CD14-positive monocyte (primary cell): Measurements from ENCODE around the gene LAT. TPM values are rescaled to one million over a fixed set of nuclear protein-coding genes. Genes with fewer than 3 reads are reported as not detected.
"Not testable (repeated sequence)": the region's sequence is repeated elsewhere in the genome, so short reads cannot be mapped to it uniquely, and the experiment has no call there.

Experiments used
- DNase-seq, 3 donors: peaks; one replicate each; pipeline ENCODE4 v3.0.0-alpha.2; 2011 to 2022
- H2AFZ ChIP-seq: 2 replicates; pipeline ENCODE4 v1.6.0; 2012; ENCODE audit warnings: mild to moderate bottlenecking, low read depth, low read length, inconsistent platforms; ENCODE audit not compliant: insufficient read depth, poor library complexity, severe bottlenecking
- H3K27ac ChIP-seq, 2 donors: 1 replicate in 1 of 2; 2 replicates in 1 of 2; pipeline ENCODE4 v1.5.1; 2012 to 2013; ENCODE audit warnings: low read length in 2 of 2, control low read depth in 1 of 2, inconsistent platforms in 1 of 2, low read depth in 1 of 2, mild to moderate bottlenecking in 1 of 2
- H3K27me3 ChIP-seq, 2 donors: one replicate each; pipeline versions ENCODE4 v1.6.0 to v1.6.1; 2011 to 2013; ENCODE audit warnings: low read length in 2 of 2; ENCODE audit not compliant: control insufficient read depth in 2 of 2, insufficient read depth in 2 of 2
- H3K36me3 ChIP-seq, 2 donors: replicated peaks in 1 of 2; 1 replicate in 1 of 2; 2 replicates in 1 of 2; pipeline versions ENCODE4 v1.5.1 to v1.6.1; 2012 to 2013; ENCODE audit warnings: low read length in 2 of 2, control low read depth in 1 of 2, inconsistent platforms in 1 of 2, mild to moderate bottlenecking in 1 of 2; ENCODE audit not compliant: insufficient read depth in 2 of 2, control insufficient read depth in 1 of 2
- H3K4me1 ChIP-seq, 2 donors: 1 replicate in 1 of 2; 2 replicates in 1 of 2; pipeline versions ENCODE4 v1.5.1 to v1.6.1; 2012 to 2013; ENCODE audit warnings: low read length in 2 of 2, control low read depth in 1 of 2, inconsistent platforms in 1 of 2, mild to moderate bottlenecking in 1 of 2, moderate library complexity in 1 of 2; ENCODE audit not compliant: insufficient read depth in 2 of 2, control insufficient read depth in 1 of 2
- H3K4me2 ChIP-seq: replicated peaks from 2 replicates; pipeline ENCODE3; 2012; ENCODE audit warnings: low read length, moderate library complexity, mild to moderate bottlenecking; ENCODE audit not compliant: poor library complexity, severe bottlenecking; ENCODE audit errors: extremely low read depth
- H3K4me3 ChIP-seq, 3 experiments: fragments of 200-600 bp in 1 of 3; sonication (generic) in 1 of 3; replicated peaks in 1 of 3; 1 replicate in 2 of 3; 2 replicates in 1 of 3; pipeline ENCODE4 v1.5.1; 2011 to 2013; ENCODE audit warnings: low read length in 3 of 3, mild to moderate bottlenecking in 3 of 3, control low read depth in 2 of 3, low read depth in 2 of 3, inconsistent platforms in 1 of 3, moderate library complexity in 1 of 3
- H3K79me2 ChIP-seq: 2 replicates; pipeline ENCODE4 v1.6.0; 2012; ENCODE audit warnings: mild to moderate bottlenecking, control low read depth, inconsistent platforms, low read length, moderate library complexity; ENCODE audit not compliant: insufficient read depth
- H3K9ac ChIP-seq: 2 replicates; pipeline ENCODE4 v1.6.0; 2017; ENCODE audit warnings: low read length, mild to moderate bottlenecking; ENCODE audit not compliant: insufficient read depth, poor library complexity, severe bottlenecking
- H3K9me3 ChIP-seq, 2 donors: replicated peaks in 1 of 2; 1 replicate in 1 of 2; 2 replicates in 1 of 2; pipeline versions ENCODE4 v1.5.1 to v1.6.1; 2012 to 2013; ENCODE audit warnings: low read length in 2 of 2, control low read depth in 1 of 2; ENCODE audit not compliant: control insufficient read depth in 1 of 2, insufficient read depth in 1 of 2
- H4K20me1 ChIP-seq: 2 replicates; pipeline ENCODE4 v1.6.0; 2012; ENCODE audit warnings: mild to moderate bottlenecking, low read length, control low read depth, moderate library complexity; ENCODE audit not compliant: insufficient read depth
- H3K27ac Mint-ChIP-seq, 7 donors: one replicate each; pipeline ENCODE4 v1.8.0; 2020; ENCODE audit warnings: mild to moderate bottlenecking in 7 of 7, mixed read lengths in 7 of 7, moderate library complexity in 6 of 7, inconsistent platforms in 2 of 7
- H3K27me3 Mint-ChIP-seq, 3 donors: one replicate each; pipeline ENCODE4 v1.8.0; 2021 to 2022; ENCODE audit warnings: low read depth in 3 of 3, mild to moderate bottlenecking in 3 of 3, mixed read lengths in 3 of 3, moderate library complexity in 3 of 3, inconsistent platforms in 1 of 3
- H3K36me3 Mint-ChIP-seq, 2 donors: one replicate each; pipeline ENCODE4 v1.8.0; 2020; ENCODE audit warnings: mixed read lengths in 2 of 2, inconsistent platforms in 1 of 2, mild to moderate bottlenecking in 1 of 2
- H3K4me1 Mint-ChIP-seq: one replicate; pipeline ENCODE4 v1.8.0; 2020; ENCODE audit warnings: mild to moderate bottlenecking, mixed read lengths
- H3K4me3 Mint-ChIP-seq, 2 donors: one replicate each; pipeline ENCODE4 v1.8.0; 2020; ENCODE audit warnings: mild to moderate bottlenecking in 2 of 2, mixed read lengths in 2 of 2, moderate library complexity in 1 of 2
- H3K9me3 Mint-ChIP-seq, 7 donors: one replicate each; pipeline ENCODE4 v1.8.0; 2020 to 2022; ENCODE audit warnings: mixed read lengths in 7 of 7, mild to moderate bottlenecking in 6 of 7, moderate library complexity in 6 of 7, inconsistent platforms in 2 of 7
- WGBS: methylation state at CpG from one replicate; pipeline ENCODE4 v1.1.5; 2013; ENCODE audit warnings: missing lambda C conversion rate; ENCODE audit not compliant: insufficient coverage; 5-methylcytosine and 5-hydroxymethylcytosine counted together
- intact Hi-C, 2 donors: fragments of 100-400 bp; cut with micrococcal nuclease; formaldehyde crosslinking; loops; one replicate each; pipeline versions ENCODE4 v1.15.0 to v1.15.1; 2023
- polyA plus RNA-seq, 3 donors: library from polyadenylated mRNA; depleted of rRNA in 1 of 3; unstranded in 2 of 3; stranded (reverse) in 1 of 3; fragments of 300-500 nt in 2 of 3; fragments of >200 nt in 1 of 3; fragmentation: Illumina TruSeq in 2 of 3; gene quantifications; 1 replicate in 2 of 3; 2 replicates in 1 of 3; pipeline ENCODE4 v1.2.3, GENCODE V29; 2012 to 2021
- TF ChIP-seq, protein P1 (sequence below): fragments of 200-600 bp; IDR thresholded peaks from one replicate; pipeline ENCODE4 v1.8.0; 2022; ENCODE audit warnings: antibody characterized with exemption, mild to moderate bottlenecking

LAT gene
- polyA plus RNA-seq, 3 donors, result 1.5 to 25.2 (median 1.9) TPM

DNA sequence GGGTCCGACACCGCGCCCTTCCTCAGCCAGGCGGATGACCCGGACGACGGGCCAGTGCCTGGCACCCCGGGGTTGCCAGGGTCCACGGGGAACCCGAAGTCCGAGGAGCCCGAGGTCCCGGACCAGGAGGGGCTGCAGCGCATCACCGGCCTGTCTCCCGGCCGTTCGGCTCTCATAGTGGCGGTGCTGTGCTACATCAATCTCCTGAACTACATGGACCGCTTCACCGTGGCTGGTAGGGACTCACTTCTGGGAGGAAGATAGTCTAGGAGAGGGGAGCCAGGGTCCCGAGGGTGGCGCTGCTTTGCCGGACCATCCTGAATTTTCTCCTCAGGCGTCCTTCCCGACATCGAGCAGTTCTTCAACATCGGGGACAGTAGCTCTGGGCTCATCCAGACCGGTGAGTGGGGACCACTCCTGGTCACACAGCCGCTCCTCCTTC is 9.7 kb upstream of the LAT start:
- H3K9me3 Mint-ChIP-seq, result peaks cover 0 to 5% (median 0%) of the 10 kb centered on the region in 7 donors
- Histone ChIP-seq H3K4me3 (peak overlapping the region; percentile 85 to 98 (median 92)), H3K9me3 (no peaks in the 10 kb centered on the region), H3K4me1 (peaks cover 28 to 38% of the 10 kb centered on the region in 2 donors), H3K9ac (peak overlapping the region; percentile 95), H3K36me3 (peaks cover 24 to 35% of the 10 kb centered on the region in 2 donors), H3K27ac (peak overlapping the region; percentile 74 to 93), H3K79me2 (peaks cover 39% of the 10 kb centered on the region), H3K4me2 (peak overlapping the region; percentile 99), H4K20me1 (peaks cover 29% of the 10 kb centered on the region), H2AFZ (peak overlapping the region; percentile 98), H3K27me3 (no peaks in the 10 kb centered on the region)
- H3K27ac Mint-ChIP-seq, result peak overlapping the region; percentile 50 to 96 (median 95)
- peak in 1 of 3 donors; percentile 23 for DNase-seq
- 9% methylated on average over 21 of the region's 30 CpGs for WGBS
- H3K4me1 Mint-ChIP-seq, result peaks cover 38% of the 10 kb centered on the region
- TF ChIP-seq, protein P1, sequence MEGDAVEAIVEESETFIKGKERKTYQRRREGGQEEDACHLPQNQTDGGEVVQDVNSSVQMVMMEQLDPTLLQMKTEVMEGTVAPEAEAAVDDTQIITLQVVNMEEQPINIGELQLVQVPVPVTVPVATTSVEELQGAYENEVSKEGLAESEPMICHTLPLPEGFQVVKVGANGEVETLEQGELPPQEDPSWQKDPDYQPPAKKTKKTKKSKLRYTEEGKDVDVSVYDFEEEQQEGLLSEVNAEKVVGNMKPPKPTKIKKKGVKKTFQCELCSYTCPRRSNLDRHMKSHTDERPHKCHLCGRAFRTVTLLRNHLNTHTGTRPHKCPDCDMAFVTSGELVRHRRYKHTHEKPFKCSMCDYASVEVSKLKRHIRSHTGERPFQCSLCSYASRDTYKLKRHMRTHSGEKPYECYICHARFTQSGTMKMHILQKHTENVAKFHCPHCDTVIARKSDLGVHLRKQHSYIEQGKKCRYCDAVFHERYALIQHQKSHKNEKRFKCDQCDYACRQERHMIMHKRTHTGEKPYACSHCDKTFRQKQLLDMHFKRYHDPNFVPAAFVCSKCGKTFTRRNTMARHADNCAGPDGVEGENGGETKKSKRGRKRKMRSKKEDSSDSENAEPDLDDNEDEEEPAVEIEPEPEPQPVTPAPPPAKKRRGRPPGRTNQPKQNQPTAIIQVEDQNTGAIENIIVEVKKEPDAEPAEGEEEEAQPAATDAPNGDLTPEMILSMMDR, result no peak
- peak overlapping the region; percentile 91 to 94 for H3K4me3 Mint-ChIP-seq
- intact Hi-C loops, result no loop called here
- no peaks in the 10 kb centered on the region for H3K27me3 Mint-ChIP-seq
- H3K36me3 Mint-ChIP-seq, result peaks cover 33 to 43% of the 10 kb centered on the region in 2 donors

DNA sequence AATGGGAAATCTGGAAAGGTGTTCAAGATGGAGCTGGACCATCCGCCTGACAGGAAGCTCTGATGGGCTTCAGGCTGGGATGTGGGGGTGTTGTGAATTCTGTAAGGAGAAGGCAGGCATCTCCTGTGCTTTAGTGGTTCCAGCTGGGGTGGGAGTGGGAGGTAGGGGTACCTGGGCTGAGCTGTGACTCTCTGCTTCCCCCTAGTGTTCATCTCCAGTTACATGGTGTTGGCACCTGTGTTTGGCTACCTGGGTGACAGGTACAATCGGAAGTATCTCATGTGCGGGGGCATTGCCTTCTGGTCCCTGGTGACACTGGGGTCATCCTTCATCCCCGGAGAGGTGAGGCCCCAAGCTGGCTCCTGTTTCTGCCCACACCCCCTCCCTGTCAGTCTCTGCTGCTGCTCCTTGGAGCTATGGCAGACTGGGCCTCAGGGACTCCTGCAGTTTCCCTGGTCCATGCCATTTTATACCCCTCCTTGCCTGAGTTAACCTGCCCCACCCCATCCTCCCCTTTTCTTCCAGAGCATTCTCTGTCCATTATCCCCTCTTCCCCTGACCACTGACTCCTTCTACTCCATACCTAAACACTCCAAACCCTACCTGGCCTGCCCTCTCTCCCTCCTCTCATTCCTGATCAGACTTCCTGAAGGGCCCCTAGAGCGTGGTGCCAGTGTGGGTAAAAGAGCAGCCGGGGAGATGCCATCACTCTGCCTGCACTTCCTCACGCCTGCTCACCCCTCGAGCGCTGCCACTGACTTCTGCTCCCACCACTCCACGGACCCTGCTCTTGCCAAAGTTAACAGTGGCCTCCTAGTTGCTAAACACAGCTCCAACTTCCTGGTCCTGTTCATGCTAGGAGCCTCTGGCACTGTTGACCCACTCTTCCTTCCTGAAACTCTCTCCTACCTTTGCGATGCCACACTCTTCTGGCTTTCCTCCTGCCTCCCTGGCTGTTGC is 6.9 kb upstream of the LAT start:
- Mint-ChIP-seq H3K4me1 (peaks cover 38% of the 10 kb centered on the region), H3K27ac (peak overlapping the region in 2 of 7 donors; percentile 19 to 67), H3K4me3 (no peak overlapping the region), H3K27me3 (peaks cover 3 to 6% (median 4%) of the 10 kb centered on the region in 3 donors), H3K36me3 (peaks cover 56 to 71% of the 10 kb centered on the region in 2 donors), H3K9me3 (peaks cover 4 to 18% (median 9%) of the 10 kb centered on the region in 7 donors)
- no peak overlapping the region for H2AFZ ChIP-seq
- H3K9me3 ChIP-seq, result peaks cover 0 to 11% of the 10 kb centered on the region in 2 donors
- peaks cover 50 to 64% of the 10 kb centered on the region in 2 donors for H3K36me3 ChIP-seq
- H3K4me2 ChIP-seq, result no peak overlapping the region
- H3K9ac ChIP-seq, result no peak overlapping the region
- H3K4me1 ChIP-seq, result peaks cover 28 to 38% of the 10 kb centered on the region in 2 donors
- intact Hi-C loops, result no loop called here
- peaks cover 39% of the 10 kb centered on the region for H3K79me2 ChIP-seq
- TF ChIP-seq, protein P1, result peak; percentile 32
- WGBS, result 59% methylated on average over 8 of the region's 11 CpGs
- H4K20me1 ChIP-seq, result peaks cover 41% of the 10 kb centered on the region
- no peak overlapping the region for H3K27ac ChIP-seq
- H3K4me3 ChIP-seq, result no peak overlapping the region
- DNase-seq, result no peak
- no peaks in the 10 kb centered on the region for H3K27me3 ChIP-seq

DNA sequence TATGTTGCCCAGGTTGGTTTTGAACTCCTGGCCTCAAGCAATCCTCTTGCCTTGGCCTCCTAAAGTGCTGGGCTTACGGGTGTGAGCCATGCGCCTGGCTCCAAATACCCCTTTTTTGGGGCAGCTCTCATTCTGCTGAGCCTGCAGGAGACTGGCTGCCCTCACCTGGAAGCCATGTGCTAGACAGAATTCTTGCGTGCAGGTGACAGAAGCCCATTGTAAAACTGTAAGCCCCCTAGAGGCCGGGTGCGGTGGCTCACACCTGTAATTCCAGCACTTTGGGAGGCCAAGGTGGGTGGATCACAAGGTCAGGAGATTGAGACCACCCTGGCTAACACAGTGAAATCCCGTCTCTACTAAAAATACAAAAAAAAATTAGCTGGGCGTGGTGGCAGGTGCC is 4.5 kb upstream of the LAT start:
- H3K4me3 Mint-ChIP-seq, intact Hi-C loops, H3K27ac Mint-ChIP-seq, H3K9ac ChIP-seq, DNase-seq, H3K4me3 ChIP-seq, H2AFZ ChIP-seq, H3K27ac ChIP-seq, H3K27me3 ChIP-seq, H3K4me2 ChIP-seq: not testable (repeated sequence)
- WGBS, result 98% methylated on average over 4 of the region's 7 CpGs
- Mint-ChIP-seq H3K36me3 (peaks cover 71 to 87% of the 10 kb centered on the region in 2 donors), H3K9me3 (peaks cover 7 to 18% (median 10%) of the 10 kb centered on the region in 7 donors), H3K4me1 (peaks cover 47% of the 10 kb centered on the region), H3K27me3 (peaks cover 6 to 19% (median 13%) of the 10 kb centered on the region in 3 donors)
- peaks cover 62 to 76% of the 10 kb centered on the region in 2 donors for H3K36me3 ChIP-seq
- peaks cover 36 to 43% of the 10 kb centered on the region in 2 donors for H3K4me1 ChIP-seq
- H3K9me3 ChIP-seq, result peaks cover 0 to 11% of the 10 kb centered on the region in 2 donors
- H3K79me2 ChIP-seq, result peaks cover 33% of the 10 kb centered on the region
- peaks cover 49% of the 10 kb centered on the region for H4K20me1 ChIP-seq
